OCI-LY7 (cell line): ENCODE results near the gene ALDOB.

ENCODE experiments used
- EZH2phosphoT487 ChIP-seq: fragments of 200-600 bp; sonication (generic); IDR thresholded peaks from 2 replicates; pipeline ENCODE4 v1.6.1; 2018; ENCODE audit warnings: low read depth, borderline replicate concordance, mild to moderate bottlenecking, mixed run types, antibody characterized with exemption, low read length, moderate library complexity, mixed read lengths
- TF ChIP-seq, protein P1 (sequence below): fragments of 200-600 bp; sonication (generic); conservative IDR thresholded peaks from 2 replicates; pipeline ENCODE4 v1.5.1; 2014; ENCODE audit warnings: mild to moderate bottlenecking, antibody characterized with exemption, low read length, moderate library complexity, mixed read lengths

DNA sequence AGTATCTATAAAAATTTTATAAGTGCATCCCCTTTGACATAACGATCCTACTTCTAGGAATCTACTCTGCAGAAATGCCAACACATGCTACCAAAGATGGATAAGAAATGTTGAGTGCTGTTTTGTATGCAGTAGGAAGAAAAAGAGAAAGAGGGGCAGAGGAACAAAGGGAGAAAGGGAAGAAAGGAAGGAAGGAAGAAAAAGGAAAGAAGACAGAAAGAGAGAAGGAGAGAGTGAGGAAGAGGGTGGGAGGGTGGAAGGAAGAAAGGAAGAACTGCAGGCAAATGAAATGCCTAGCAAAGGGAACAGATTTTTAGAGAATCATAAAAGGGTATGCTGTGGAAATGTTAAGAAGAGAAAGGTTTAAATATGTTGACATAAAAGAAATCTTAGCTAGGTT lies 48.5 kb upstream of the ALDOB start:
- TF ChIP-seq, protein P1, sequence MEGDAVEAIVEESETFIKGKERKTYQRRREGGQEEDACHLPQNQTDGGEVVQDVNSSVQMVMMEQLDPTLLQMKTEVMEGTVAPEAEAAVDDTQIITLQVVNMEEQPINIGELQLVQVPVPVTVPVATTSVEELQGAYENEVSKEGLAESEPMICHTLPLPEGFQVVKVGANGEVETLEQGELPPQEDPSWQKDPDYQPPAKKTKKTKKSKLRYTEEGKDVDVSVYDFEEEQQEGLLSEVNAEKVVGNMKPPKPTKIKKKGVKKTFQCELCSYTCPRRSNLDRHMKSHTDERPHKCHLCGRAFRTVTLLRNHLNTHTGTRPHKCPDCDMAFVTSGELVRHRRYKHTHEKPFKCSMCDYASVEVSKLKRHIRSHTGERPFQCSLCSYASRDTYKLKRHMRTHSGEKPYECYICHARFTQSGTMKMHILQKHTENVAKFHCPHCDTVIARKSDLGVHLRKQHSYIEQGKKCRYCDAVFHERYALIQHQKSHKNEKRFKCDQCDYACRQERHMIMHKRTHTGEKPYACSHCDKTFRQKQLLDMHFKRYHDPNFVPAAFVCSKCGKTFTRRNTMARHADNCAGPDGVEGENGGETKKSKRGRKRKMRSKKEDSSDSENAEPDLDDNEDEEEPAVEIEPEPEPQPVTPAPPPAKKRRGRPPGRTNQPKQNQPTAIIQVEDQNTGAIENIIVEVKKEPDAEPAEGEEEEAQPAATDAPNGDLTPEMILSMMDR: no peak
- no peak for TF ChIP-seq EZH2phosphoT487
